ENCODE measurements around the gene ABHD14A. TPM values are rescaled to one million over a fixed set of nuclear protein-coding genes. Genes with fewer than 3 reads are reported as not detected.
A peak's percentile ranks its signal among the peaks of the same experiment; 100 is the strongest.

The ABHD14A gene
- total and polyA plus RNA-seq, 2 of the 13 experiments (the other 11 are each of a cell fraction or from before 2014, with no cell fraction given) = 29.5 to 46.9 TPM

GRCh38 chr3:51970606-51971300, 4.1 kb upstream of the ABHD14A start:
- intact Hi-C loops (cut with micrococcal nuclease; ENCODE audit: unreplicated experiment) = no loop called here
- CTCF ChIA-PET (ENCODE audit: low intra/inter-chr PET ratio, low total read pairs) = no interaction called here
- Histone ChIP-seq H3K27me3 (ENCODE audit: control insufficient read depth in 1 of 2, insufficient read depth in 2 of 2, low read length in 2 of 2) (no peaks in the 10 kb centered on the region; a peak in 1 of 5 replicates), H3K79me2 (ENCODE audit: insufficient read depth, low read length) (peaks cover 14% of the 10 kb centered on the region), H3K4me3 (replicated peaks in 1 of 3; ENCODE audit: insufficient read depth in 1 of 3, low read depth in 2 of 3, low read length in 3 of 3) (no peak overlapping the region), H3K9ac (ENCODE audit: insufficient read depth, low read depth, low read length) (no peak overlapping the region), H3K4me2 (ENCODE audit: low read depth, low read length) (no peak overlapping the region), H3K9me3 (ENCODE audit: low read length) (no peaks in the 10 kb centered on the region), H2AFZ (ENCODE audit: low read length) (no peak overlapping the region), H3K36me3 (replicated peaks in 1 of 2; ENCODE audit: control insufficient read depth in 1 of 2, insufficient read depth in 2 of 2, low read length in 2 of 2) (peaks cover 2 to 5% of the 10 kb centered on the region in 2 experiments; a peak in 1 of 5 replicates), H4K20me1 (ENCODE audit: insufficient read depth, low read length) (no peaks in the 10 kb centered on the region), H3K27ac (ENCODE audit: extremely low read length, insufficient read depth, low read length) (no peak overlapping the region), H3K4me1 (ENCODE audit: insufficient read depth, low read length) (peaks cover 78% of the 10 kb centered on the region)
- no TSS peak for BruUV-seq (replicated peaks)
- TF ChIP-seq ZBTB40 (IDR thresholded peaks at IDR 0.05) (no peak), ZBTB40 (CRISPR knock-in tag; IDR thresholded peaks at IDR 0.05) (no peak), PBX3 (CRISPR knock-in tag; IDR thresholded peaks at IDR 0.05; ENCODE audit: borderline replicate concordance) (no peak), ZMYM3 (CRISPR knock-in tag; IDR thresholded peaks at IDR 0.05) (no peak), ZNF629 (CRISPR knock-in tag; conservative IDR thresholded peaks at IDR 0.05) (0 out of 2 replicates have a peak, but pooled peaks have one; percentile 1)
- WGBS (ENCODE audit: low lambda C conversion rate) = 88% methylated on average over 4 of the region's 6 CpGs
- DNase-seq (ENCODE audit: low spot score) (no peak), ATAC-seq (no peak), FAIRE-seq (no peak)
- in situ Hi-C loops (cut with HindIII; ENCODE audit: extremely low pct_ligation_motif_present, low pct_unique_long_range_greater_than_20kb) = no loop called here
- POLR2A ChIA-PET = interaction anchor here (6.2 to 6.8 kb wide), 2 partner anchors 13 to 28 kb away, joined by 59 to 80 read pairs; partner anchors contain the start of genes ACY1, PARP3 and RRP9

All from HepG2 (cell line).